PC-3 (cell line): ENCODE results near the gene TAF3. TPM values are rescaled to one million over a fixed set of nuclear protein-coding genes. Genes with fewer than 3 reads are reported as not detected.

ENCODE experiments used
- ATAC-seq: fragments of 200-7000 bp; cut with Tn5 transposase; 2 replicates; pipeline ENCODE4 v1.9.1; 2020; ENCODE audit warnings: mild to moderate bottlenecking, moderate library complexity
- BruUV-seq: library from RNA; stranded (reverse); fragments of 400-500 nt; replicated peaks from 2 replicates; lab custom pipeline; 2021; lab: Mats Ljungman, UMichigan
- CTCF ChIA-PET: fragments of 300-600 bp; sonication (Branson Sonifier 250); formaldehyde crosslinking; loops from one replicate; lab custom pipeline; 2022; ENCODE audit warnings: antibody characterized with exemption; lab: Charles Lee
- POLR2A ChIA-PET: fragments of 300-600 bp; sonication (Branson Sonifier 250); formaldehyde crosslinking; loops from one replicate; lab custom pipeline; 2022; ENCODE audit warnings: antibody characterized with exemption; ENCODE audit not compliant: unreplicated experiment; lab: Charles Lee
- DNase-seq: peaks from one replicate; pipeline ENCODE4 v3.0.0-alpha.2; 2015
- H2AFZ ChIP-seq: fragments of 300-600 bp; sonication (generic); 2 replicates; pipeline ENCODE4 v1.6.0; 2016; ENCODE audit warnings: antibody characterized with exemption, low read length
- H3F3A ChIP-seq: fragments of 300-600 bp; sonication (generic); one replicate; pipeline ENCODE4 v1.6.0; 2017; ENCODE audit warnings: antibody characterized with exemption, low read length, control low read depth, mild to moderate bottlenecking; ENCODE audit not compliant: unreplicated experiment
- H3K27ac ChIP-seq: fragments of 300-600 bp; sonication (generic); 2 replicates; pipeline ENCODE4 v1.5.1; 2016; ENCODE audit warnings: mild to moderate bottlenecking, low read length
- H3K27me3 ChIP-seq: fragments of 300-600 bp; sonication (generic); 2 replicates; pipeline ENCODE4 v1.6.1; 2016; ENCODE audit warnings: low read length, mixed read lengths
- H3K36me3 ChIP-seq: fragments of 300-600 bp; sonication (generic); 2 replicates; pipeline ENCODE4 v1.6.1; 2016; ENCODE audit warnings: low read depth, mixed run types, low read length, mixed read lengths
- H3K4me1 ChIP-seq: fragments of 300-600 bp; sonication (generic); 2 replicates; pipeline ENCODE4 v1.5.1; 2016; ENCODE audit warnings: low read length; ENCODE audit not compliant: insufficient read depth
- H3K4me2 ChIP-seq: fragments of 300-600 bp; sonication (generic); 2 replicates; pipeline ENCODE4 v1.6.0; 2016; ENCODE audit warnings: low read length
- H3K4me3 ChIP-seq: fragments of 300-600 bp; sonication (generic); 2 replicates; pipeline ENCODE4 v1.5.1; 2016; ENCODE audit warnings: mild to moderate bottlenecking, low read length, mixed read lengths
- H3K79me2 ChIP-seq: fragments of 300-600 bp; sonication (generic); 2 replicates; pipeline ENCODE4 v1.6.1; 2017; ENCODE audit warnings: low read length, mixed read lengths
- H3K9ac ChIP-seq: fragments of 300-600 bp; sonication (generic); 2 replicates; pipeline ENCODE4 v1.6.0; 2016; ENCODE audit warnings: mild to moderate bottlenecking, low read length
- H3K9me2 ChIP-seq: fragments of 300-600 bp; sonication (generic); replicated peaks from 2 replicates; pipeline ENCODE4 v1.6.1; 2016; ENCODE audit warnings: mixed run types, low read length, mixed read lengths
- H3K9me3 ChIP-seq: fragments of 300-600 bp; sonication (generic); 2 replicates; pipeline ENCODE4 v1.6.1; 2016; ENCODE audit warnings: low read length, mixed read lengths
- H4K20me1 ChIP-seq: fragments of 300-600 bp; sonication (generic); 2 replicates; pipeline ENCODE4 v1.6.1; 2016; ENCODE audit warnings: low read length, mixed read lengths
- EZH2 ChIP-seq: fragments of 300-600 bp; sonication (generic); IDR thresholded peaks from one replicate; pipeline ENCODE4 v1.6.1; 2017; ENCODE audit warnings: antibody characterized with exemption, mild to moderate bottlenecking, low read length; ENCODE audit not compliant: unreplicated experiment
- EZH2phosphoT487 ChIP-seq: fragments of 300-600 bp; sonication (generic); IDR thresholded peaks from 2 replicates; pipeline ENCODE4 v1.6.1; 2018; ENCODE audit warnings: mild to moderate bottlenecking, antibody characterized with exemption, low read length, borderline replicate concordance
- intact Hi-C: fragments of 100-400 bp; cut with micrococcal nuclease; formaldehyde crosslinking; loops from 2 replicates; pipeline ENCODE4 v1.9.0; 2023
- total RNA-seq: library from RNA; depleted of rRNA; stranded (reverse); fragments of >200 nt; gene quantifications from 2 replicates; pipeline ENCODE4 v1.2.3, GENCODE V29; 2014
- TF ChIP-seq, protein P1 (sequence below): fragments of 300-600 bp; sonication (generic); conservative IDR thresholded peaks from 2 replicates; pipeline ENCODE4 v1.5.1; 2017; ENCODE audit warnings: antibody characterized with exemption, low read depth, mild to moderate bottlenecking, low read length

The TAF3 gene
- total RNA-seq, 1 experiment from 2014 or later, result 2.0 TPM

- no TSS peak for BruUV-seq
- H3F3A ChIP-seq, result no peaks in the 10 kb centered on the region
- no peak overlapping the region for H2AFZ ChIP-seq
- ChIA-PET POLR2A (no interaction called here), CTCF (no interaction called here)
- no peaks in the 10 kb centered on the region for H3K4me1 ChIP-seq
- no peak overlapping the region for H3K9ac ChIP-seq
- intact Hi-C loops, result no loop called here
- no peak for ATAC-seq
- no peaks in the 10 kb centered on the region for H3K27me3 ChIP-seq
- no peaks in the 10 kb centered on the region for H3K9me2 ChIP-seq
- no peaks in the 10 kb centered on the region for H3K9me3 ChIP-seq
- no peak for DNase-seq
- H3K4me3 ChIP-seq, result no peak overlapping the region
- TF ChIP-seq, protein P1, sequence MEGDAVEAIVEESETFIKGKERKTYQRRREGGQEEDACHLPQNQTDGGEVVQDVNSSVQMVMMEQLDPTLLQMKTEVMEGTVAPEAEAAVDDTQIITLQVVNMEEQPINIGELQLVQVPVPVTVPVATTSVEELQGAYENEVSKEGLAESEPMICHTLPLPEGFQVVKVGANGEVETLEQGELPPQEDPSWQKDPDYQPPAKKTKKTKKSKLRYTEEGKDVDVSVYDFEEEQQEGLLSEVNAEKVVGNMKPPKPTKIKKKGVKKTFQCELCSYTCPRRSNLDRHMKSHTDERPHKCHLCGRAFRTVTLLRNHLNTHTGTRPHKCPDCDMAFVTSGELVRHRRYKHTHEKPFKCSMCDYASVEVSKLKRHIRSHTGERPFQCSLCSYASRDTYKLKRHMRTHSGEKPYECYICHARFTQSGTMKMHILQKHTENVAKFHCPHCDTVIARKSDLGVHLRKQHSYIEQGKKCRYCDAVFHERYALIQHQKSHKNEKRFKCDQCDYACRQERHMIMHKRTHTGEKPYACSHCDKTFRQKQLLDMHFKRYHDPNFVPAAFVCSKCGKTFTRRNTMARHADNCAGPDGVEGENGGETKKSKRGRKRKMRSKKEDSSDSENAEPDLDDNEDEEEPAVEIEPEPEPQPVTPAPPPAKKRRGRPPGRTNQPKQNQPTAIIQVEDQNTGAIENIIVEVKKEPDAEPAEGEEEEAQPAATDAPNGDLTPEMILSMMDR, result no peak
- no peak for TF ChIP-seq EZH2phosphoT487
- no peak for TF ChIP-seq EZH2
- H3K27ac ChIP-seq, result no peak overlapping the region
- H3K4me2 ChIP-seq, result no peak overlapping the region
- H3K79me2 ChIP-seq, result no peaks in the 10 kb centered on the region
- H3K36me3 ChIP-seq, result peaks cover 7% of the 10 kb centered on the region; the same call in 1 of the 2 replicates
- no peaks in the 10 kb centered on the region for H4K20me1 ChIP-seq
Measured at GRCh38 chr10:7829289-7829834, 11.1 kb downstream of the TAF3 start.

DNA sequence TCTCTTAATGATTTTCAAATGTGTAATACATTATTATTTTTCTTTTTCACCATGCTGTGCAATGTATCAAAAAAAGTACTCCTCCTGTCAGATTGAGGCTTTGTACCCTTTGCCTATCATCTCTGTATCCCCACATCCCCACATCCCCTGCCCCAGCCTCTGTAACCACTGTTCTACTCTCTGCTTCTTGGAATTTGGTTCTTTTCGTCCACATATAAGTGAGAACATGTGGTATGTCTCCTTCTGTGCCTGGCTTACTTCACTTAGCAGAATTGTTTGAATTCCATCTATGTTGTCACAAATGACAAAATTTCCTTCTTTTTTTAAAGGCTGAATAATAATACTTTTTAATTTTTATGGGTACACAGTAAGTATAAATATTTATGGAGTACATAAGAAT lies 13.8 kb downstream of the TAF3 start:
- H2AFZ ChIP-seq, result no peak overlapping the region
- H3K4me1 ChIP-seq, result no peaks in the 10 kb centered on the region
- no peaks in the 10 kb centered on the region for H3F3A ChIP-seq
- POLR2A ChIA-PET, result no interaction called here
- H3K9ac ChIP-seq, result no peak overlapping the region
- H3K9me3 ChIP-seq, result no peaks in the 10 kb centered on the region
- ATAC-seq (no peak), DNase-seq (no peak)
- H3K4me2 ChIP-seq, result no peak overlapping the region
- no peak for TF ChIP-seq EZH2phosphoT487
- TF ChIP-seq, protein P1, result no peak
- TF ChIP-seq EZH2, result no peak
- no peaks in the 10 kb centered on the region for H3K36me3 ChIP-seq
- no peaks in the 10 kb centered on the region for H3K27me3 ChIP-seq
- H3K9me2 ChIP-seq, result no peaks in the 10 kb centered on the region
- BruUV-seq, result no TSS peak
- H3K4me3 ChIP-seq, result no peak overlapping the region
- CTCF ChIA-PET, result no interaction called here
- H3K79me2 ChIP-seq, result no peaks in the 10 kb centered on the region
- no peak overlapping the region for H3K27ac ChIP-seq
- no peaks in the 10 kb centered on the region for H4K20me1 ChIP-seq
- intact Hi-C loops, result no loop called here

GRCh38 chr10:7833210-7833609 lies 14.9 kb downstream of the TAF3 start:
- Histone ChIP-seq H3K27ac (no peak overlapping the region), H3K9me3 (no peaks in the 10 kb centered on the region), H3K9ac (no peak overlapping the region), H2AFZ (no peak overlapping the region), H3K4me3 (no peak overlapping the region), H3K36me3 (no peaks in the 10 kb centered on the region), H3F3A (no peaks in the 10 kb centered on the region), H3K4me1 (no peaks in the 10 kb centered on the region), H4K20me1 (no peaks in the 10 kb centered on the region), H3K27me3 (no peaks in the 10 kb centered on the region), H3K9me2 (no peaks in the 10 kb centered on the region), H3K4me2 (no peak overlapping the region), H3K79me2 (no peaks in the 10 kb centered on the region)
- ChIA-PET POLR2A (no interaction called here), CTCF (no interaction called here)
- no TSS peak for BruUV-seq
- intact Hi-C loops, result no loop called here
- DNase-seq, result no peak
- ATAC-seq, result no peak
- TF ChIP-seq EZH2 (no peak), EZH2phosphoT487 (no peak)
- TF ChIP-seq, protein P1, result no peak
